8988T (cell line): ENCODE results near the gene OPCML.

Experiments
- DNase-seq: peaks from one replicate; pipeline ENCODE4 v3.0.0; 2011

Gene OPCML

DNA sequence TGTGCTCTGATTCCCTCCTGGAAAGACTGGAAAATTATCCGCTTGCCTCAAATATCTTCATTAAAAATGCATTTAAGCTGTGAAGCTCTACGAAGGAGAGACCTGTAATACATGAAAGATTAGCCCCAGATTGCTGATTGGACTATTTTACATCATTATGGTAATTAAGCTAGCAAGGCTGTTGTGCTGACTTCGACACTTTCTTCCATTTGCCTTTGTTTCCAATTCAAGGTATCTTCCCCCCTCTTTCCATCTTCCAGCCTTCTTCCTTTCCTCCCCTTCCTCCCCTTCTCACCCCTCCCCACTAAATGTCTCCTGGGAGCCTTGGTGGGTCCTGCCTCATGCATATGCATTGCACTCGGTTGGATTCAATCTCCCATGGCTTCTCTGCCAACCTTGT lies 710.8 kb downstream of the OPCML start:
- DNase-seq, result no peak

DNA sequence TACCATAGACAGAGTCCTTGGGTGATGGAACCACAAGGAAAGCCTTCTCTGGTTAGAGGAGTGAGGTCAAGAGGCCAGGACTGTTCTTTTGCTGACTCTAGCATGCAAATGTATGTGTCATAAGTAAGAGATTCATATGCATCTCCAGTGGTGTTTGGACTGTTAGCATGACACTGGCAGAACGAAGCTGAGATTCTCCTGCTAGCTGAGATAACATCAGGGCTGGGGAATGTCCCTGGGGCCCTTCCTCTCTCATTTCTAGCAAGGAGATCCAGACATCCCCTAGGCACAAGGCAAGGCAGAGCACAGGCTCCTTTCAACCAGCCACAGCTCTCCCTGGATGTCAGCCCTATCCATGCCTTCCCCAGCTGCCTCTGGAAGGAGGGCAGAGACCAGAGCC lies 711.3 kb downstream of the OPCML start:
- DNase-seq, result no peak

DNA sequence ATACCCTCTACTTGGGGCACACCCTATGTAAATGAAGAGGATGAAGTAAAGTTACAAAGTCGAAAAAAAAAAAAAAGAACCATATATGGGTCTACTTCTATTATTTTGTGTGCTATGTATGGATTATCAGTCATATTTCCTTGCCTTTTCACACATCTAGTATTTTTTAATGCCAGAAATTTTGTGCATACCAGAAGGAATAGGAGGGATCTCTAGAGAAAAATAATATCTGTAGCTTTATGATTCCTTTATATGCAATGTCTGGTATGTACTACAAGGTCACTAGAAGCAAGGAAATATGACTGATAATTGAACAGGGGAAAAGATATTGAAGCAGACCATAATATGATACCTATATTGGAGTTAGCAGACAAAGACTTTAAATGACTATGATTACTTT lies 713.4 kb downstream of the OPCML start:
- no peak for DNase-seq

DNA sequence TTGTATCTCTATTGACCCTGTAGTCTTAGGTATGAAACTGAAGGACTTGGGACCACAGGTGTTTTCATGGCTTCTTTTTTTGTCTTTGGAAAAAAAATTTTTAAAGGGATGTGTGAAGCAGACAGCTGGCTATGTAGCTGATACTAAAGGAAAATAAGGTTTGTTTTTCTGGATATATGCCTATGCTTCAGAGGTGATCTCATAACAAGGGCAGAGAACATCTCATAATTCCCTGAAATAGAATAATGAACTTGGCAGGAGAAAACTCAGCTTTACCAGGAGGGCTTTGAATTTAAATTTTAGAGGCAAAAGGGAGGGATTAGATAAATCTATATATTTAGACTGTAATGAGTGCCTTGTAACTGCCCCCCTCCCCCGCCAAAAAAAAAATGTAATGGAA lies 714.9 kb downstream of the OPCML start:
- no peak for DNase-seq

DNA sequence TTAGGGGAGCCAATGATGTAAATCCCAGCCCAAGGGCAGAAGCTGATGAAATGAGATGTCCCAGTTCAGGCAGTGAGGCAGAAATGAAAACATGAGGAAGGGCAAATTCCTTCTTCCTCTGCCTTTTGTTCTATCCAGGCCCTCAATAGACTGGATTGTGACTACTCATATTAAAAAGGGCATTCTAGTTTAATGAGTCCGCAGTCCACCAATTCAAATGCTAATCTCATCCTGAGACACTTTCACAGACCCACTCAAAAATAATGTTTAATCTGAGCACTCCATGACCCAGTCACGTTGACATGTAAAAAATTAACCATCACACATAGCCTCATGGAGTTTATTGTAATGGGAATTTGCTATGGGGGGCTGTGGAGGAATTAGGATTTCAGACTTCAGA lies 717.9 kb downstream of the OPCML start:
- DNase-seq, result no peak

DNA sequence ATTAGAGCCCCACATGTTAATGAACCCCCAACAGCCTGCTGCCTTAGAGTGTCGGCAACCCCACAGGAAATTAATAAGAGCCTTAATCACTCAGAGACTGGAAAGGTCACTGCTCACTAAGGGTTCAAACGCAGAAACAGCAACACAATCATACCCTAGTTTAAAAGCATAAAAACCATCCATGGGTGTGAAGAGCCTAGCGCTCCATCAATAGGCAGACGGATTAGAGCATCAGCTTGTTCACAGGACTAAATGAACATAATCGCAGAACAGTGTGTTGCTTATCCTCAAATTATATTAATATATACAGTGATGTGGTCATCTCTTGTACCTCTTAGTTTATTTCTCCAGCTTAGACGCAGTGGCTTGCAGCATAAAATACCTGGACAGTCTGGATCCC lies 720.7 kb downstream of the OPCML start:
- DNase-seq, result no peak

DNA sequence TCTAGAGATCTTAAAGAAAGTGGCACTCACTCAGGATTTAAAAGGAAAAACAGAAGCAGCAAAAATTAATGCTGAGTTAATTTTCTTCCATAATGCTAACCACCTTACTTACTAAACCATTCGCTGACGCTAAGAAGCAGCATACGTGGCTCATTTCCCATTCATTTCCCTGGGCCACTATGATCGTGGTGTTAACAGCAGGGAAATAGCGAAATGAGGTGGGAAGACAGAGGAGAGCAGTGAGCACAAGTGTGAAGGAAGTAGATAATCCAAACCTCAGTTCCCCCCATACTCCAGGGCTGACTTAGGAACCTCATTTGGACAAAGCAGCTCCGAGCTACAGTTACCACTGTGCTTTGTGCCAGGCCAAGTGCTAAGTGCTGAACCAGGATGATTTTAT lies 723.2 kb downstream of the OPCML start:
- DNase-seq, result no peak

DNA sequence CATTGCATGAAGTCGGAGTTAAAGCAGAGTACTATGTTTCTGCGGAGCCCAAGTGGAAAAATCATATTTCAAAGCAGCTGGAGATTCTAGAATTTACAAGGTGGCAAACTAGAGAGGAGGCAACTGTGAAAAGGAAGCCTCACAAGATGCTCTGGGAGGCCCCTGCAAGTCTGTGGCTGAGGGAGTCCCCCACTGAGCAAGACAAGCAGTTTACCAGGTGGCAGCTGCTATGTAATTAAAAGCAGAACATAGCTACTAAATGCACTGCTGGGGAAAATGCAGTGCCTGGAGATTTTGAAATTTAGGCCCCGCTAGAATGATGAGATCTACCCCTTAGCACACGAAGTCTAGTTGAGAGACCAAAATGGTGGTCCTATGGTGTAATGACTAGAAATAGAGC lies 728.0 kb downstream of the OPCML start:
- no peak for DNase-seq

DNA sequence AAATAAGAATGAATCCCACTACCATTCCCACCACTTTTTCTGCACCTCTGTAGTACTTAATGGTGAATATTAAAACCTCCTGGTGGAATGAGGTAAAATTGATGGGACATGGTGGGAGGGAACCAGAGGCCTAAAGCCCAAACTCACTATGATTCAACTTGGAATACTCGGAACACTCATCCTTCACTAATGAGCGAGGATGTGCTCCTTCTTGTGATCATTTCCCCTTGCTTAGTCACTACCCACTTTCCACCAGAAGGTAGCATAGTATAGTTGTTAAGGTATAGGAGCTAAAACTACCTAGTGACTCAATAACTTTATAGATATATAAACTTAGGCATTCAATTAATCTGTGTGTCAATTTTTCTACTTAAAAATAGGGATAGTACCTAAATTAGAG lies 728.9 kb downstream of the OPCML start:
- DNase-seq, result no peak

DNA sequence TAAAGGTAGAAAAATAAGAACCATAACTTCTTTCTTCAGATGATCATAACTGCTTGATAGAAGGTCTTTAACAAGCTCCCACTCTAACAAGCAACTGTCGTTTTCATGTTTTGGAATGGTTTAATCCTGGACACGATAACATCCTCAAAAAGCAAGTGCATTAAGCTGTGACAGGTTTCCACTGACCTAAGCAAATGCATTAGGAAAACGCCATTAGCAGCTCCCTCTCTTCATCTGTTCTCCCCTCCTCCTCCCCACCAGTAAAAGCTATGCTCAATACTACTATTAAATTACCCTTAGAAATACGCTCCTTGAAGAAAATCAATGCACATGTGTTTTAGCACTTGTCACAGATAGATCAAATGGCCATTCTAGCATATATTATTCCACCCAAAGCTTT lies 729.4 kb downstream of the OPCML start:
- no peak for DNase-seq

DNA sequence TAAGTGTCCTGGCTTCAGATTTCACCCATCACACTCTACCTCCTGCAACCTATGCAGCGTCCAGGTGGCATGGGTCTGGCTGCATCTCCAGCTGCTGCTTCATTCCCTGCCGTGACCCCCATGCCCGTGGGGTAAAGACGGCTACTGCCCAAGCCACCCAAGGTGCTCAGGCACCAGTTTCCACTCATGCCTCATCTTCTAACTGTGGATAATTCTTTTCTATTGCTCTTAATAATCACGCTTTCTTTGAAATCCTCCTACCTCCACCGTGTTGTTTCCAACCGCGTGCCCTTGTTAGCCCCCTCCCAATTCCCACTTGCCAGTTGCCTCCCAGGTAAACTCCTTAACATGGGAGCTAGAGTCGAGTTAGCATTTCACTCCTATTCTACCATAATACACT lies 738.5 kb downstream of the OPCML start:
- no peak for DNase-seq

DNA sequence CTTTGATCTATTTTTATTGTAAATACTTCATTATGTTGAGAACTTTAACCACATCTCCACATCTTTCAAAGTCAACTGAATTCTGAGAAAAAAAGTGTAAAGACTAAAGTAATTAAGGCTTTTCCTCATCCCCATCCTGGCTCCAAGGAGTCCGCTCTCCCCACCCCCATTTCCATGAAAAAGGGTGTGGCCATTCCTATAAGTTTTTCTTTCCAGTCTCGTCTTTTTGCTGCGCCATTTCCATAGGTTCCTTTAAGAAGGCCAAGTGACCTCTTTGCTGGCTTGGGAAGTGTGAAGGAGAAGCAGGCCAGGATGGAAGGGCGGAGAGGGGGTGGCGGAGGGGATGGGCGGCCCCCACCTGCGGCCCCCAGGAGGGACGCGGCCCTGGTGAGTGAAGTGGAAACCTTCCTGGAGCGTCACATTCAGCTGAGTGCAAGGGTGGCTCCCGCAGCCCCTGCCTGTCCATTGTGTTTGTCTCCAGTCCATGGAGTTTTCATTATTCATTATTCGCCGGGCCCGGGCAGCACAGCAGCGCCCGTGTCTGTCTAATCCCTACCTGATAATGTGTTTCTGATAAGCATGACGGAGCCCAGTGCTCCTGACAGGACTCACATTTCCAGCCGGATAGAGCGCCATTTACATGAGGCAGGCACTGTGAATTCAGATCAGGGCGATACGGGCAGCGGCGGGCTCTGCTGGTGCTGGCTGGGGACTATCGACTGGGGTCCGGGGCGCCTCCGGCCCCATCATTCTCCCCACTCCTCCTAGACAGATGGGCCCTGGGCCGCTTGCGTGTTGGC lies 739.8 kb downstream of the OPCML start:
- no peak for DNase-seq

DNA sequence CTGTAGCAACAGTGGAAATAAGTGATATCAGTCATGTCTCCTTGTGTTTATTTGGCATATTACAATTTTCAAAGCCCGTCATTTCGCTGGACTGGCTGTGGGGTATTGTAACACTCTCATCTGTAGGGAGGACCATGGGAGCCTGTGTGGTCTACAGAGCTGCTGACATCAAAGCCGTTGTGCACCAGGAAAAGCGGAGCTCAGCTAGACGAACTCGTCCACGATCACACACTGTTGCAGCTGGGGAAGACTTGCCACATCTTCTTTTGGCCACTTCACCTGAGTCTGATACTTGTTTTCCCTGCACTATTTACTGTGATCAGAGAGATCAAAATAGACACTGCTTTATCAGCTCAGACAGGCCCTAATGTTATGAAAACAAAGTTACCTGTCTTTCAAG lies 741.3 kb downstream of the OPCML start:
- DNase-seq, result no peak

DNA sequence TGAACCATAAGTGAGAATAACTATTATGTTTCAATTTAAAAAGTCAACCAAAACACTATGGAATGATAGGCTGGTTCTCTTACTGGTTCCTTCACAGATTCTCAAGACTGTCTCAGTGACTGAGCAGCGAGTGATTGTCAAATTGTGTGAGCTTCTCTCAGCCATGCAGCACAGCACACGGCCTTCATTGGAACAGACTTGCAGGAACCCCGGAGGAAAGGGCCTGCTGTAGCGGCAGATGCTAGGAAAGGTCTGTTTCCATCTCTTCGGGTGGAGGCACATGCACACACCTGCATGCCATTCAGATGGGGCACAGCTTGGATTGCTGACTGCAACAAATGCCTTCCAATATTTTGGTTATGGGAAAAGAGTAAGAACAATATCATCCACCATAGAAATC lies 741.8 kb downstream of the OPCML start:
- DNase-seq, result no peak

DNA sequence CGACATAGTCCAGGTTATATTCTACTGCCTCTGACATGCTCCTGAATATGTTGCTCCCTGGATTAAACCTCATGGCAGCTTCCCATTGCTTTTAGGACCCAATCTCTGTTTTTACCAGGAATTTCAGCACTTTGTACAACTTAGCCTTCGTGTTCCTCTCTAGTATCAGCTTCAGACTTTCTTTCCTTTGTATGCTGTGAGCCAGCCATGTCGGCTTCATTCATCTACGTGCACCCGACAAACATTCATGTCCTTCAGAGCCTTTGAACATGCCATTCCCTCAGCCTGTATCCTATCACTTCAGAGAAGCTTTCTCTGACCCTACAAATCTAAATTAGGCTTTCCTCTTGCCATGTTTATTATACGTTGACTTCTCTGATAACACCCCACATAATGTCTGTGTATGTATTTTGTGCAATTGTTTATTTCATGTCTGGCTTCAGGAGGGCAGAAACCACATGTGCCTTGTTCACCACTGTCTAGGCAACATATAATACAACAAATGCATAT lies 743.4 kb downstream of the OPCML start:
- DNase-seq, result no peak

DNA sequence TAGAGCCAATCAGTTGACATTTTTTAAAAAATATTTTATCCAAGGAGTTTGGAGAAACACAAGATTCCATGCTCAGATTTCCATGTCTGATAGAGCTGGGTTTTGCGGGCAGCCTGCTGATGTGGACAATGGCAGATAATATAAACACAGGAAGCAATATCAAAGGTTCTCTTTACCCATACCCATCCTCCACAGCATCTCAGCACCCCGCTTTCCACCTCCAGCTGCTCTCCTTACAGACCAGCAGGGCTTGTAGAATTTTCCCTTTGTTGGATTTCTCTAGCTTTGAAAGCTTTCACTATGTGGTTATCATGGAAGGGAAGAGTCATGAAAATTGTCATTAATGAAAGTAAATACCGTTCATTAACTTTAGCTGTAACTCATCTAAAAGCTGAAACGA lies 746.4 kb downstream of the OPCML start:
- DNase-seq, result no peak

DNA sequence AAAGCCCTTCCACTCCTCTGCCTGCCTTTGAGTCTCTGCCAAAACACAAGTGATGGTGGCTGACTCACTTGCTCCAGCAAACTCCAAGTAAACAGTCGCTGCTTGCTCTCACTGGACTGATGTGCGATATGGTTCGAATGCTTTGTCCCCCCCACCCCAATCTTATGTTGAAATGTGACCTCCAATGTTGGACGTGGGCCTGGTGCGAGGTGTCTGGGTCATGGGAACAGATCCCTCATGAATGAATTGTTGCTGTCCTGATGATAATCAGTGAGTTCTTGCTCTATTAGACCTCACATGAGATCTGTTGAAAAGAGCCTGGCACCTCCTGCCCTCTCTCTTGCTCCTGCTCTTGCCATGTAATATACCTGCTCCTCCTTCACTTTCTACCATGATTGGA lies 747.9 kb downstream of the OPCML start:
- DNase-seq, result no peak

DNA sequence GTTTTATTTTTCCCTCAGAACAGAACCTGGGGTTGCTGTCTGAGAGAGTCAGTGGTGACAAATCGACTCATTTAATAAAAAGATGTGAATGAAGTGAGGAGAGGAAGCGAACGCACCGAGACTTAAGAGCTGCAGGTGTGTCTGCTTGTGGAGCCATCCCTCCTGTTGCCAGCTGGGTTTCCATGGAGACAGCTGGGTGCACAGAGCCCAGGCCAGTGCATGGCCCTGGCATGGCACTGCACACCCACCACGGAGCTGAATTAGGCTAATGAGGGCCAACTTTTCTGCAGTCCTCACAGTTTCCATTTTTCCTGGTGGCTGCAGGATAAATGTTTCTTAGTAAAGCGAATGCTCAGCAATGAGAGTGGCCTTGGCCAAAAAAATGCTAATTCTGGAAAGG lies 750.2 kb downstream of the OPCML start:
- no peak for DNase-seq

DNA sequence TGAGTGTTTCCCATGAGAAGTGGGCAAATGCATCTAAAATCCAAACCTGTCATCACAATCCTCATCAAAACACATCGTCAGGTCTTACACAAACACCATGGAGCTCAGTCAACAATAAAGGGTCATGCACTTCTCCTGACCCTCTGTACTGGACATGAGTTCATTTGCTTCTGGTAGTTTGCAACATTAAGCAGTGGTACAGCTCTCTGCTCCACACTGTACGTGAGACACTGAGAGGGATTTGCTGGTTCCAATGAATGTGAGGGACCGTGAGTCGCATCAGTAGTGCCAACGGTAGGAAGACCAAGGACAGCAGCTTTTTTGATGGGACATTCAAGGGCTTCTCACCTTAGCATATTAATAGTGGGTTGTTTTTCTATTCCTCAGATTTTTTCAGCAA lies 752.3 kb downstream of the OPCML start:
- DNase-seq, result no peak

DNA sequence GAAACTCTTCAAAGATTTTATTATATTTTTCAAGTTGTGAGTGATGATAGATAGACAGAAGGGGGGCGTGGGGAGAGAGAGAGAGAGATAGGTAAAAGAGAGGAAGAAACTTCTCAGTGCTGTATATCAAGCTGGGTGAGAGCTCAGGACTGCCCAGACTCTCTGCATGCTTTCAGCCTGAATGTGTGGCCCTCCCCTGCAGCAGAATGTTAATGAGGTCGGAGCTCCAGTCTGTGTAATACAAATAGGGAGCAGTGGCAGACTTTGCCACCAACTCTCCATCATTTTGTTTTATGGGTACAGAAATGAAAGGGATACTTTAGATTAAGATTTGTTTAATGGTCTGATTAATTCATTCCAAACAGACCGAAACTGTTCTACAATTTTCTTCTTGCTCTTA lies 752.8 kb downstream of the OPCML start:
- DNase-seq, result no peak

DNA sequence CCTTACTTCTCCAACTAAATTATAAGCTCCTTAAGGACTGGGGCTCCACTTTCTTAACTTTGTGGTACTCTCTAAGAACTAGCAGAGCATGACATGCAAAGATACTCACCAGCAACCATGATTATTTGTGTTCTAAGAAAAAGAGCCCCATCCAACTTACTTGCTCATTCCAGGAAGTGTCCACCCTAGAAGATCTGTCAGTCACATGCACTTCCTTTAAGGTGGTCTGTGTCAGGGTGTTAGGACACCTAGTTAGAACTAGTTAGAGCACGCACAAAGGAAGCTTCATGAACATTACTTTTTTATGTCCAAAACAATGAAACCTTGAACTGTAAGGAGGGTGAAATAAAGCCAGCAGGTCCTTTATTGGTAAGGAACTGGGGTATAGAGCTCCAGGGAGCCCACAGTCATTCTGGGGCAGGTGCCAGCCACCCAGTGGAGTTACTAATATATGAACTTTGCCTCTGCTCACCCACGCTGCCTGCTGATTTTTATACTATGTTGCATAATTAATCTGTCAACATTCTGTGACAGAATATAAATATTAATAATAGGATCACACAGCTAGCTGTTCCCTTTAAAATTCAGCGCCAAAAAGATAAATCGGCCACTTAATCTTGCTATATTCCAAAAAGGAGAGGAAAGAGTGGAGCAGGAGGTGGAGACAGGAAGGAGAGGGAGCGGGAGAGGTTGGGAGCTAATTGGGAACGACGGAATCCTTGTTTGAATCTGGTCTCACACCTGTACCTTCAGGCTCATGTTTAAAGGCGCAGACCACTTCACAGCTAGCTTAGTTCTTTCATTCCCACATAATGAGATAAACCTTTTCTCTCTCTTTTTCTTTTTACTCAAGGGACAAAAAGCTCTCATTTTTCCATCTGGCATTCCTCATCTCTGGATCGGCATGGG lies 755.0 kb downstream of the OPCML start:
- DNase-seq, result no peak

DNA sequence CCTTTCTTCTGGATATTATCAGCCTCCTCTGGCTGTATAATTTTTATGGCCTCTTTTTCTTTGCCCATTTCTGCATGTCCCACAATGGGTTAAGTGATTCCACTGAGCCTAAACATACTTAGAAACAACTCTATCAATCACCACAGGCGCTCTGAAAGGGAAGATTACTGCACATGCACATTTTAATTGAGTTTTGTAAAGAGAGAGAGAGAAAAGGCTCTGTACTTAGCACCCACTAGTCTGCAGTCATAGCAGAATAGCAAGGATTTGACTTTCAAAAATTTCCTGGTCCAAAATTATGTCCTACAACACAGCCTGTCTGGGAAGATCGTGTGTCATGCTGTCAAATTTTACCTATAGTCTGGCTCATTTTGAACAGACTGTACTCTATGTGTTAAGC lies 758.5 kb downstream of the OPCML start:
- DNase-seq, result no peak

DNA sequence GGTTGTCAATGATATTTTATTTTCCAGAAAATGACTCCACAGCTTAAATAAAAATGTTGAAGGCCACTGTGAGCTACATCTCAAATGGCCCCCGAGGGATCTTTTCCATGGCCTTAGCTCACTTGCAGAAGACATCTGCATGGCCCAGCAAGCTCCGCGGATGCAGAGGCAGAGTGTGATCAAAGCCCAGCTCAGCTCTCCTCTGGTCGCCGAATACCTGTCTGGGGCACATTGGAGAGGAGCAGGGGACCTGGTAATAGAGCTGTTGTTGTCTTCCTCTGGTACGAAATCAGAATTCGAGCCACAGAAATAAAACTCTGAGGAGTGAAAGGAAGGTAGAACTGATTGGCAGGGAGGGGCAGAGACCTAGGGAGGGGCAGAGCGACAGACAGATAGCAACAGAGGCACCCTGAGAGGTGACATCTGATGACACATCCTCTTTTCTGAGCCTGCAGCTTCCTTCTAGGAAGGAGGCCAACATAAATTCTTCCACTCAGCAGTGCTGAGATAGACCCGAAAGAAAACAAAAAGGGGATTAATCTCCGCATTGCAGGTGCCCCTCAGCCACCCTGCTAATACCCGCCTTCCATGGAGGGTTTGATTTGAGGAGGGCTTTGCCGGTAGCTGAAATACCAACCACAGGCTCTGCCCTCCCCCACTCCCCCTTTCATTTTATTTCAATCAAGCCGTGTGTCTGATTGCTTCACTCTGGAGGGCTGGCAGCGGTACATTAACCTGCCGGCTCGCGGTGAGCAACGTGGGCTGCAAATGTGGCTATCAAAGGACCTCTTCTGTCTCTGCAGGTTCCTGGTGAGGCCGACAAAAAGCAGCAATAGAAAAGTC lies 759.4 kb downstream of the OPCML start:
- DNase-seq, result no peak
